ENCODE measurements around the gene SIRPA. TPM values are rescaled to one million over a fixed set of nuclear protein-coding genes. Genes with fewer than 3 reads are reported as not detected.

Gene SIRPA
- total RNA-seq, 1 experiment from 2014 or later, result 12.8 TPM

- peaks cover 7% of the 10 kb centered on the region; the same call in 1 of the 2 replicates for H3K4me1 ChIP-seq (ENCODE audit: insufficient read depth, low read length)
- H3K4me2 ChIP-seq (ENCODE audit: low read length), result no peak overlapping the region
- BruUV-seq (replicated peaks), result TSS peak; percentile 3
Measured at GRCh38 chr20:1891263-1892118, 3.7 kb upstream of the SIRPA start.

GRCh38 chr20:1892119-1892385 lies 3.2 kb upstream of the SIRPA start:
- ChIA-PET CTCF (no interaction called here), POLR2A (ENCODE audit: unreplicated experiment) (no interaction called here)
- intact Hi-C loops (cut with micrococcal nuclease), result no loop called here
- Histone ChIP-seq H3K27ac (ENCODE audit: low read length) (no peak overlapping the region), H3K9me2 (replicated peaks; ENCODE audit: low read length) (no peaks in the 10 kb centered on the region), H3K27me3 (ENCODE audit: low read length) (no peaks in the 10 kb centered on the region), H3F3A (ENCODE audit: low read length, unreplicated experiment) (no peaks in the 10 kb centered on the region), H3K9me3 (ENCODE audit: low read length) (no peaks in the 10 kb centered on the region), H3K4me1 (ENCODE audit: insufficient read depth, low read length) (peaks cover 7% of the 10 kb centered on the region; the same call in 1 of the 2 replicates), H2AFZ (ENCODE audit: low read length) (no peak overlapping the region), H3K36me3 (ENCODE audit: low read depth, low read length) (no peaks in the 10 kb centered on the region), H3K4me3 (ENCODE audit: low read length) (no peak overlapping the region), H3K4me2 (ENCODE audit: low read length) (no peak overlapping the region), H4K20me1 (ENCODE audit: low read length) (no peaks in the 10 kb centered on the region), H3K79me2 (ENCODE audit: low read length) (peaks cover 17% of the 10 kb centered on the region), H3K9ac (ENCODE audit: low read length) (no peak overlapping the region)
- TF ChIP-seq CTCF (conservative IDR thresholded peaks at IDR 0.05; ENCODE audit: low read depth, low read length) (no peak), EZH2 (IDR thresholded peaks at IDR 0.05; ENCODE audit: low read length, unreplicated experiment) (no peak), EZH2phosphoT487 (IDR thresholded peaks at IDR 0.05; ENCODE audit: borderline replicate concordance, low read length) (no peak)
- no peak for ATAC-seq
- no peak for DNase-seq
- no TSS peak for BruUV-seq (replicated peaks)

More at GRCh38 chr20:1891263-1892118, 3.7 kb upstream of the SIRPA start:
- no peak for TF ChIP-seq EZH2phosphoT487 (IDR thresholded peaks at IDR 0.05; ENCODE audit: borderline replicate concordance, low read length)
- TF ChIP-seq CTCF (conservative IDR thresholded peaks at IDR 0.05; ENCODE audit: low read depth, low read length), result no peak
- no peak for TF ChIP-seq EZH2 (IDR thresholded peaks at IDR 0.05; ENCODE audit: low read length, unreplicated experiment)
- H3F3A ChIP-seq (ENCODE audit: low read length, unreplicated experiment), result no peaks in the 10 kb centered on the region
- H3K9me3 ChIP-seq (ENCODE audit: low read length), result no peaks in the 10 kb centered on the region
- no peaks in the 10 kb centered on the region for H3K9me2 ChIP-seq (replicated peaks; ENCODE audit: low read length)
- ChIA-PET CTCF (no interaction called here), POLR2A (ENCODE audit: unreplicated experiment) (no interaction called here)
- ATAC-seq, result no peak
- H3K4me3 ChIP-seq (ENCODE audit: low read length), result no peak overlapping the region
- H3K36me3 ChIP-seq (ENCODE audit: low read depth, low read length), result no peaks in the 10 kb centered on the region
- peaks cover 12% of the 10 kb centered on the region for H3K79me2 ChIP-seq (ENCODE audit: low read length)
- H3K27ac ChIP-seq (ENCODE audit: low read length), result no peak overlapping the region
- H3K9ac ChIP-seq (ENCODE audit: low read length), result no peak overlapping the region
- DNase-seq, result no peak
- H2AFZ ChIP-seq (ENCODE audit: low read length), result no peak overlapping the region
- intact Hi-C loops (cut with micrococcal nuclease), result no loop called here
- no peaks in the 10 kb centered on the region for H4K20me1 ChIP-seq (ENCODE audit: low read length)
- no peaks in the 10 kb centered on the region for H3K27me3 ChIP-seq (ENCODE audit: low read length)

Measured in PC-3 (cell line).